Keratinocyte (primary cell): ENCODE results near the gene ELFN2.

Experiments used
- EZH2 ChIP-seq: IDR thresholded peaks from one replicate; pipeline ENCODE4 v1.6.1; 2012; ENCODE audit warnings: inconsistent platforms, mild to moderate bottlenecking, low read length, moderate library complexity
- TF ChIP-seq, protein P1 (sequence below), 3 experiments: IDR thresholded peaks in 1 of 3; conservative IDR thresholded peaks in 1 of 3; optimal IDR thresholded peaks in 1 of 3; 2 replicates in 2 of 3; 3 replicates in 1 of 3; pipeline versions ENCODE3 to v1.5.1; 2011; ENCODE audit warnings: low read length in 3 of 3, mild to moderate bottlenecking in 3 of 3, moderate library complexity in 2 of 3, control low read depth in 1 of 3, inconsistent platforms in 1 of 3; ENCODE audit not compliant: insufficient read depth in 2 of 3; ENCODE audit errors: extremely low read depth in 1 of 3

- TF ChIP-seq, protein P1, sequence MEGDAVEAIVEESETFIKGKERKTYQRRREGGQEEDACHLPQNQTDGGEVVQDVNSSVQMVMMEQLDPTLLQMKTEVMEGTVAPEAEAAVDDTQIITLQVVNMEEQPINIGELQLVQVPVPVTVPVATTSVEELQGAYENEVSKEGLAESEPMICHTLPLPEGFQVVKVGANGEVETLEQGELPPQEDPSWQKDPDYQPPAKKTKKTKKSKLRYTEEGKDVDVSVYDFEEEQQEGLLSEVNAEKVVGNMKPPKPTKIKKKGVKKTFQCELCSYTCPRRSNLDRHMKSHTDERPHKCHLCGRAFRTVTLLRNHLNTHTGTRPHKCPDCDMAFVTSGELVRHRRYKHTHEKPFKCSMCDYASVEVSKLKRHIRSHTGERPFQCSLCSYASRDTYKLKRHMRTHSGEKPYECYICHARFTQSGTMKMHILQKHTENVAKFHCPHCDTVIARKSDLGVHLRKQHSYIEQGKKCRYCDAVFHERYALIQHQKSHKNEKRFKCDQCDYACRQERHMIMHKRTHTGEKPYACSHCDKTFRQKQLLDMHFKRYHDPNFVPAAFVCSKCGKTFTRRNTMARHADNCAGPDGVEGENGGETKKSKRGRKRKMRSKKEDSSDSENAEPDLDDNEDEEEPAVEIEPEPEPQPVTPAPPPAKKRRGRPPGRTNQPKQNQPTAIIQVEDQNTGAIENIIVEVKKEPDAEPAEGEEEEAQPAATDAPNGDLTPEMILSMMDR (optimal IDR thresholded peaks at IDR 0.05 in 1 of 3, IDR thresholded peaks at IDR 0.05 in 1 of 3, conservative IDR thresholded peaks at IDR 0.05 in 1 of 3; ENCODE audit: extremely low read depth in 1 of 3, insufficient read depth in 2 of 3, low read length in 3 of 3): no peak
- no peak for TF ChIP-seq EZH2
Observed at GRCh38 chr22:37331034-37331428, 96.2 kb downstream of the ELFN2 start.
